Endothelial cell of umbilical vein (primary cell): Measurements from ENCODE around the gene SH3TC2. TPM values are rescaled to one million over a fixed set of nuclear protein-coding genes. Genes with fewer than 3 reads are reported as not detected.

ENCODE experiments used
- BruUV-seq: library from RNA; stranded (reverse); fragments of 400-500 nt; replicated peaks from 2 replicates; lab custom pipeline; 2021; lab: Mats Ljungman, UMichigan
- CTCF ChIA-PET: fragments of 300-600, 350-600 bp; sonication (Branson Sonifier 250); formaldehyde crosslinking; loops from one replicate; lab custom pipeline; 2021; ENCODE audit warnings: antibody characterized with exemption, inconsistent platforms; lab: Charles Lee
- POLR2A ChIA-PET: fragments of 300-600, 350-600 bp; sonication (Branson Sonifier 250); formaldehyde crosslinking; loops from one replicate; lab custom pipeline; 2021; ENCODE audit warnings: antibody characterized with exemption, inconsistent platforms; lab: Charles Lee
- DNase-seq: peaks from one replicate; pipeline ENCODE4 v3.0.0-alpha.2; 2011; ENCODE audit warnings: low read depth, low spot score
- FAIRE-seq: peaks from 2 replicates; lab custom pipeline; 2011; peaks lifted over from hg19 to GRCh38; lab: Jason Lieb, UNC
- H2AFZ ChIP-seq: 2 replicates; pipeline ENCODE4 v1.6.0; 2012; ENCODE audit warnings: low read depth, low read length, control low read depth, inconsistent platforms
- H3K27ac ChIP-seq: 2 replicates; pipeline ENCODE4 v1.5.1; 2011; ENCODE audit warnings: low read depth, mild to moderate bottlenecking, control low read depth, low read length, moderate library complexity; ENCODE audit not compliant: insufficient read depth
- H3K27me3 ChIP-seq, 2 experiments: 2 replicates each; pipeline versions ENCODE4 v1.6.0 to v1.6.1; 2011; ENCODE audit warnings: low read length in 2 of 2, mixed read lengths in 1 of 2; ENCODE audit not compliant: control insufficient read depth in 2 of 2, insufficient read depth in 2 of 2
- H3K36me3 ChIP-seq, 2 experiments: 2 replicates in 1 of 2; 3 replicates in 1 of 2; pipeline ENCODE4 v1.5.1; 2011; ENCODE audit warnings: low read length in 2 of 2, mild to moderate bottlenecking in 1 of 2, moderate library complexity in 1 of 2; ENCODE audit not compliant: control insufficient read depth in 2 of 2, insufficient read depth in 2 of 2; ENCODE audit errors: extremely low read depth in 1 of 2
- H3K4me1 ChIP-seq: 3 replicates; pipeline ENCODE4 v1.5.1; 2011; ENCODE audit warnings: mild to moderate bottlenecking, low read length; ENCODE audit not compliant: control insufficient read depth, insufficient read depth; ENCODE audit errors: extremely low read depth
- H3K4me2 ChIP-seq: 2 replicates; pipeline ENCODE4 v1.6.1; 2011; ENCODE audit warnings: low read length, control low read depth, mixed read lengths; ENCODE audit not compliant: insufficient read depth
- H3K4me3 ChIP-seq, 3 experiments: fragments of 200-600 bp in 1 of 3; sonication (generic), shearing (Covaris generic) in 1 of 3; replicated peaks in 1 of 3; 2 replicates each; pipeline ENCODE4 v1.5.1; 2011 to 2016; ENCODE audit warnings: control low read depth in 3 of 3, low read length in 3 of 3, mild to moderate bottlenecking in 2 of 3, inconsistent platforms in 1 of 3, low read depth in 1 of 3, moderate library complexity in 1 of 3; ENCODE audit not compliant: insufficient read depth in 1 of 3
- H3K79me2 ChIP-seq: 2 replicates; pipeline ENCODE4 v1.6.0; 2012; ENCODE audit warnings: low read length, inconsistent platforms; ENCODE audit not compliant: control insufficient read depth, insufficient read depth
- H3K9ac ChIP-seq: replicated peaks from 2 replicates; pipeline ENCODE3; 2011; ENCODE audit warnings: low read length, control low read depth; ENCODE audit not compliant: insufficient read depth; ENCODE audit errors: extremely low read depth
- H3K9me1 ChIP-seq: replicated peaks from 3 replicates; pipeline ENCODE4 v1.6.0; 2011; ENCODE audit warnings: mild to moderate bottlenecking, low read length; ENCODE audit not compliant: control insufficient read depth, insufficient read depth; ENCODE audit errors: extremely low read depth
- H3K9me3 ChIP-seq: replicated peaks from 2 replicates; pipeline ENCODE4 v1.5.1; 2012; ENCODE audit warnings: low read length, inconsistent platforms; ENCODE audit not compliant: control insufficient read depth, insufficient read depth
- H4K20me1 ChIP-seq: replicated peaks from 2 replicates; pipeline ENCODE3; 2011; ENCODE audit warnings: mild to moderate bottlenecking, low read length; ENCODE audit not compliant: control insufficient read depth, insufficient read depth; ENCODE audit errors: extremely low read depth
- EZH2 ChIP-seq: IDR thresholded peaks from 2 replicates; pipeline ENCODE4 v1.6.1; 2012; ENCODE audit warnings: borderline replicate concordance, low read depth, mild to moderate bottlenecking, moderate library complexity, low read length, inconsistent platforms; ENCODE audit not compliant: severe bottlenecking
- FOS ChIP-seq: IDR thresholded peaks from 2 replicates; pipeline ENCODE4 v1.6.1; 2011; ENCODE audit warnings: mild to moderate bottlenecking, low read length, moderate library complexity, borderline replicate concordance; ENCODE audit not compliant: insufficient read depth
- GATA2 ChIP-seq: IDR thresholded peaks from 2 replicates; pipeline ENCODE4 v1.7.0; 2011; ENCODE audit warnings: low read depth, mild to moderate bottlenecking, moderate library complexity, mixed read lengths, low read length; ENCODE audit not compliant: insufficient read length, insufficient read depth
- JUN ChIP-seq: IDR thresholded peaks from 2 replicates; pipeline ENCODE4 v1.6.1; 2011; ENCODE audit warnings: borderline replicate concordance, low read depth; ENCODE audit not compliant: insufficient read length, insufficient read depth
- MYC ChIP-seq: IDR thresholded peaks from one replicate; pipeline ENCODE4 v1.6.1; 2011; ENCODE audit warnings: mild to moderate bottlenecking, low read depth, low read length
- POLR2A ChIP-seq: IDR thresholded peaks from 2 replicates; pipeline ENCODE4 v1.6.1; 2012; ENCODE audit warnings: low read depth, mild to moderate bottlenecking, control low read depth, low read length
- POLR2AphosphoS5 ChIP-seq: IDR thresholded peaks from 2 replicates; pipeline ENCODE4 v1.6.1; 2012; ENCODE audit warnings: low read depth, mild to moderate bottlenecking, control low read depth, low read length, moderate library complexity; ENCODE audit not compliant: insufficient read depth
- dilution Hi-C: fragments of 300-500 bp; cut with MboI; formaldehyde crosslinking; loops from one replicate; pipeline ENCODE4 v1.15.0; 2019; ENCODE audit warnings: low sequenced_read_pairs; ENCODE audit not compliant: extremely low pct_ligation_motif_present
- intact Hi-C: fragments of 100-400 bp; cut with micrococcal nuclease; formaldehyde crosslinking; loops from one replicate; pipeline ENCODE4 v1.10.0; 2022
- polyA plus RNA-seq, 4 experiments: library from polyadenylated mRNA; depleted of rRNA in 3 of 4; stranded (reverse) in 3 of 4; unstranded in 1 of 4; fragments of >200 nt; gene quantifications; 2 replicates each; pipeline versions ENCODE4 v1.2.1 to v1.2.3, GENCODE V29; 2011 to 2012; ENCODE audit warnings: missing spikeins in 1 of 4
- total RNA-seq: library from RNA; stranded (reverse); gene quantifications from 2 replicates; pipeline ENCODE4 v1.2.3, GENCODE V29; 2021
- TF ChIP-seq, protein P1 (sequence below): IDR thresholded peaks from 2 replicates; pipeline ENCODE4 v1.6.1; 2011; ENCODE audit not compliant: insufficient read depth, insufficient read length
- TF ChIP-seq, protein P2 (sequence below), 2 donors: IDR thresholded peaks; 1 replicate in 1 of 2; 2 replicates in 1 of 2; pipeline ENCODE4 v1.5.1; 2011; ENCODE audit warnings: low read length in 2 of 2, mild to moderate bottlenecking in 2 of 2, moderate library complexity in 2 of 2, control low read depth in 1 of 2, inconsistent platforms in 1 of 2, low read depth in 1 of 2; ENCODE audit not compliant: insufficient read depth in 1 of 2; ENCODE audit errors: extremely low read depth in 1 of 2

SH3TC2 gene
- total and polyA plus RNA-seq, 2 donors (not counting 3 experiments of a cell fraction or from before 2014, with no cell fraction given) = 0.91 to 4.3 TPM

- H4K20me1 ChIP-seq = no peaks in the 10 kb centered on the region
- no peak overlapping the region for H3K9ac ChIP-seq
- H3K27ac ChIP-seq = no peak overlapping the region
- intact Hi-C loops (no loop called here), dilution Hi-C loops (no loop called here)
- H3K36me3 ChIP-seq = no peaks in the 10 kb centered on the region
- no peak for FAIRE-seq
- BruUV-seq = no TSS peak
- H3K27me3 ChIP-seq = no peaks in the 10 kb centered on the region
- H3K79me2 ChIP-seq = no peaks in the 10 kb centered on the region
- H3K4me2 ChIP-seq = no peak overlapping the region
- H3K4me3 ChIP-seq = no peak overlapping the region
- H3K4me1 ChIP-seq = peaks cover 27% of the 10 kb centered on the region
- TF ChIP-seq FOS (no peak), POLR2AphosphoS5 (no peak), GATA2 (no peak), POLR2A (no peak), MYC (no peak), EZH2 (no peak), JUN (no peak)
- TF ChIP-seq, protein P1, sequence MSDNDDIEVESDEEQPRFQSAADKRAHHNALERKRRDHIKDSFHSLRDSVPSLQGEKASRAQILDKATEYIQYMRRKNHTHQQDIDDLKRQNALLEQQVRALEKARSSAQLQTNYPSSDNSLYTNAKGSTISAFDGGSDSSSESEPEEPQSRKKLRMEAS = no peak
- TF ChIP-seq, protein P2, sequence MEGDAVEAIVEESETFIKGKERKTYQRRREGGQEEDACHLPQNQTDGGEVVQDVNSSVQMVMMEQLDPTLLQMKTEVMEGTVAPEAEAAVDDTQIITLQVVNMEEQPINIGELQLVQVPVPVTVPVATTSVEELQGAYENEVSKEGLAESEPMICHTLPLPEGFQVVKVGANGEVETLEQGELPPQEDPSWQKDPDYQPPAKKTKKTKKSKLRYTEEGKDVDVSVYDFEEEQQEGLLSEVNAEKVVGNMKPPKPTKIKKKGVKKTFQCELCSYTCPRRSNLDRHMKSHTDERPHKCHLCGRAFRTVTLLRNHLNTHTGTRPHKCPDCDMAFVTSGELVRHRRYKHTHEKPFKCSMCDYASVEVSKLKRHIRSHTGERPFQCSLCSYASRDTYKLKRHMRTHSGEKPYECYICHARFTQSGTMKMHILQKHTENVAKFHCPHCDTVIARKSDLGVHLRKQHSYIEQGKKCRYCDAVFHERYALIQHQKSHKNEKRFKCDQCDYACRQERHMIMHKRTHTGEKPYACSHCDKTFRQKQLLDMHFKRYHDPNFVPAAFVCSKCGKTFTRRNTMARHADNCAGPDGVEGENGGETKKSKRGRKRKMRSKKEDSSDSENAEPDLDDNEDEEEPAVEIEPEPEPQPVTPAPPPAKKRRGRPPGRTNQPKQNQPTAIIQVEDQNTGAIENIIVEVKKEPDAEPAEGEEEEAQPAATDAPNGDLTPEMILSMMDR (IDR thresholded peaks at IDR 0.05; ENCODE audit: extremely low read depth in 1 of 2, insufficient read depth in 1 of 2, low read depth in 1 of 2, low read length in 2 of 2) = no peak
- no peak for DNase-seq
- CTCF ChIA-PET = interaction anchor here (2.7 to 3.3 kb wide), 4 partner anchors 10 to 226 kb away, joined by 10 to 31 read pairs (median 14); no protein-coding TSS in a partner anchor
- H2AFZ ChIP-seq = no peak overlapping the region
- no peaks in the 10 kb centered on the region for H3K9me1 ChIP-seq
- H3K9me3 ChIP-seq = no peaks in the 10 kb centered on the region
- POLR2A ChIA-PET = no interaction called here
These were observed 95.1 kb downstream of the SH3TC2 start for GRCh38 chr5:148967783-148968182.
